IMR-90 (cell line): Measurements from ENCODE around the gene SH3RF3.

ENCODE experiments used
- BHLHE40 ChIP-seq: fragments of 150-350 bp; IDR thresholded peaks from 2 replicates; pipeline ENCODE4 v1.6.1; 2016; ENCODE audit warnings: mild to moderate bottlenecking, low read depth, low read length
- CEBPB ChIP-seq: IDR thresholded peaks from 2 replicates; pipeline ENCODE4 v1.6.1; 2012; ENCODE audit warnings: low read depth, low read length, improper control_type of control experiment
- CTCF ChIP-seq: conservative IDR thresholded peaks from 2 replicates; pipeline ENCODE4 v1.5.1; 2012; ENCODE audit warnings: mild to moderate bottlenecking, low read depth, low read length, improper control_type of control experiment
- FOS ChIP-seq: fragments of 150-350 bp; IDR thresholded peaks from 2 replicates; pipeline ENCODE4 v1.6.1; 2016; ENCODE audit warnings: low read depth, low read length
- MAFK ChIP-seq: IDR thresholded peaks from 2 replicates; pipeline ENCODE4 v1.6.1; 2012; ENCODE audit warnings: low read depth, low read length, improper control_type of control experiment
- MXI1 ChIP-seq: IDR thresholded peaks from 2 replicates; pipeline ENCODE4 v1.6.1; 2012; ENCODE audit warnings: low read depth, mild to moderate bottlenecking, low read length, moderate library complexity, borderline replicate concordance
- NFE2L2 ChIP-seq: fragments of 150-350 bp; IDR thresholded peaks from 2 replicates; pipeline ENCODE4 v1.6.1; 2016; ENCODE audit warnings: low read depth, mild to moderate bottlenecking, low read length
- POLR2A ChIP-seq: IDR thresholded peaks from 2 replicates; pipeline ENCODE4 v1.6.1; 2012; ENCODE audit warnings: mild to moderate bottlenecking, low read depth, low read length
- RAD21 ChIP-seq: IDR thresholded peaks from 2 replicates; pipeline ENCODE4 v1.6.1; 2012; ENCODE audit warnings: low read length, improper control_type of control experiment
- RCOR1 ChIP-seq: IDR thresholded peaks from 2 replicates; pipeline ENCODE4 v1.6.1; 2012; ENCODE audit warnings: mild to moderate bottlenecking, low read length, improper control_type of control experiment; ENCODE audit not compliant: insufficient replicate concordance
- RFX5 ChIP-seq: IDR thresholded peaks from 2 replicates; pipeline ENCODE4 v1.8.0; 2012; ENCODE audit warnings: low read depth, mild to moderate bottlenecking, low read length, moderate library complexity
- TF ChIP-seq, protein P1 (sequence below): fragments of 150-350 bp; IDR thresholded peaks from 2 replicates; pipeline ENCODE4 v1.6.1; 2017; ENCODE audit warnings: mild to moderate bottlenecking, antibody characterized with exemption, low read length, low read depth

- TF ChIP-seq POLR2A (no peak), CTCF (no peak), RAD21 (no peak), CEBPB (no peak), BHLHE40 (no peak), NFE2L2 (no peak), FOS (no peak), MXI1 (no peak), MAFK (no peak), RFX5 (no peak), RCOR1 (no peak)
- TF ChIP-seq, protein P1, sequence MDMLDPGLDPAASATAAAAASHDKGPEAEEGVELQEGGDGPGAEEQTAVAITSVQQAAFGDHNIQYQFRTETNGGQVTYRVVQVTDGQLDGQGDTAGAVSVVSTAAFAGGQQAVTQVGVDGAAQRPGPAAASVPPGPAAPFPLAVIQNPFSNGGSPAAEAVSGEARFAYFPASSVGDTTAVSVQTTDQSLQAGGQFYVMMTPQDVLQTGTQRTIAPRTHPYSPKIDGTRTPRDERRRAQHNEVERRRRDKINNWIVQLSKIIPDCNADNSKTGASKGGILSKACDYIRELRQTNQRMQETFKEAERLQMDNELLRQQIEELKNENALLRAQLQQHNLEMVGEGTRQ, result no peak
Observed at GRCh38 chr2:109487871-109488655, 359.1 kb downstream of the SH3RF3 start.
